Fibroblast of lung (primary cell): ENCODE data around the gene ERICH2. TPM values are rescaled to one million over a fixed set of nuclear protein-coding genes. Genes with fewer than 3 reads are reported as not detected.

ENCODE experiments used
- DNase-seq, 2 donors: peaks; one replicate each; pipeline versions ENCODE4 v3.0.0 to v3.0.0-alpha.2; 2010; ENCODE audit warnings: low read depth in 2 of 2
- H2AFZ ChIP-seq: 2 replicates; pipeline ENCODE4 v1.5.1; 2012; ENCODE audit warnings: low read length, control low read depth, inconsistent platforms
- H3K27ac ChIP-seq: 2 replicates; pipeline ENCODE4 v1.5.1; 2011; ENCODE audit warnings: low read length, control low read depth; ENCODE audit not compliant: insufficient read depth
- H3K27me3 ChIP-seq: 2 replicates; pipeline ENCODE4 v1.5.1; 2011; ENCODE audit warnings: mild to moderate bottlenecking, low read length; ENCODE audit not compliant: control insufficient read depth, insufficient read depth
- H3K36me3 ChIP-seq: 2 replicates; pipeline ENCODE4 v1.5.1; 2011; ENCODE audit warnings: low read length; ENCODE audit not compliant: control insufficient read depth, insufficient read depth
- H3K4me1 ChIP-seq: 2 replicates; pipeline ENCODE4 v1.5.1; 2011; ENCODE audit warnings: low read length; ENCODE audit not compliant: control insufficient read depth, insufficient read depth; ENCODE audit errors: extremely low read depth
- H3K4me2 ChIP-seq: 2 replicates; pipeline ENCODE4 v1.5.1; 2011; ENCODE audit warnings: low read length, control low read depth; ENCODE audit not compliant: insufficient read depth; ENCODE audit errors: extremely low read depth
- H3K4me3 ChIP-seq, 4 experiments: fragments of 200-600 bp in 1 of 4; sonication (generic) in 1 of 4; replicated peaks in 1 of 4; 2 replicates each; pipeline ENCODE4 v1.5.1; 2011 to 2016; ENCODE audit warnings: low read length in 4 of 4, low read depth in 3 of 4, mild to moderate bottlenecking in 3 of 4, control low read depth in 2 of 4, inconsistent platforms in 1 of 4, mixed read lengths in 1 of 4; ENCODE audit not compliant: insufficient read depth in 1 of 4; ENCODE audit errors: control extremely low read depth in 1 of 4
- H3K79me2 ChIP-seq: 2 replicates; pipeline ENCODE4 v1.5.1; 2012; ENCODE audit warnings: mild to moderate bottlenecking, low read length, inconsistent platforms; ENCODE audit not compliant: control insufficient read depth, insufficient read depth
- H3K9ac ChIP-seq: 2 replicates; pipeline ENCODE4 v1.5.1; 2011; ENCODE audit warnings: mild to moderate bottlenecking, low read length, control low read depth; ENCODE audit not compliant: insufficient read depth
- H3K9me3 ChIP-seq: 2 replicates; pipeline ENCODE4 v1.5.1; 2012; ENCODE audit warnings: low read depth, low read length; ENCODE audit not compliant: control insufficient read depth, insufficient read depth
- H4K20me1 ChIP-seq: 2 replicates; pipeline ENCODE4 v1.5.1; 2011; ENCODE audit warnings: low read length; ENCODE audit not compliant: control insufficient read depth, insufficient read depth; ENCODE audit errors: extremely low read depth
- CTCF ChIP-seq, 2 donors: IDR thresholded peaks in 1 of 2; conservative IDR thresholded peaks in 1 of 2; 1 replicate in 1 of 2; 2 replicates in 1 of 2; pipeline ENCODE4 v1.5.1; 2011 to 2012; ENCODE audit warnings: low read length in 2 of 2, control low read depth in 1 of 2, inconsistent platforms in 1 of 2, low read depth in 1 of 2, mild to moderate bottlenecking in 1 of 2
- EZH2 ChIP-seq: IDR thresholded peaks from 2 replicates; pipeline ENCODE4 v1.5.1; 2012; ENCODE audit warnings: low read length, control low read depth, mild to moderate bottlenecking; ENCODE audit errors: missing control alignments
- polyA plus RNA-seq, 2 donors: library from polyadenylated mRNA; depleted of rRNA in 1 of 2; stranded (reverse) in 1 of 2; unstranded in 1 of 2; fragments of >200 nt; gene quantifications; 2 replicates each; pipeline ENCODE4 v1.2.1, GENCODE V29; 2011 to 2012; ENCODE audit warnings: missing spikeins in 1 of 2
- total RNA-seq: library from RNA; depleted of rRNA; stranded (reverse); fragments of >200 nt; gene quantifications from 2 replicates; pipeline ENCODE4 v1.2.1, GENCODE V29; 2014

Gene ERICH2
- total and polyA plus RNA-seq, 2 donors (not counting 1 experiment from before 2014, with no cell fraction given), result 3.1 TPM; not detected in 1

DNA sequence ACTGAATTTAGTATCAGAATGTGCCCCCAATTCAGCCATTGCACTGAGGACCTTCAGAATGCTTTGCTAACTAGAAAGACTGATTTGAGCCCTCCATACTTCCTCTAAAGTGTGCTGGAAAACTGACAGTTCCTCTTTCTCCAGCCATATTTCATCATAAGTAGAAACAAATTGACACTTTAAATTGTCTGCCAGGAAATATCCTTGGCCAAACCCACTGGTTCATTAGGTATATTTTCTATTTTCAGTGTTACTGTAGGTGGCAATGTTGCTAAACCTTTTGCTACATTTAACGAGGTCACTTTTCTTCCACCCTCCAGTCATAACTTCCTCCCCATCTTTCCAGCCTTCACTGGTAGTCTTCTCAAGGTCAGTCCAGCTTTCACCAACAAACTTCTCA is 33.5 kb upstream of the ERICH2 start:
- H3K4me2 ChIP-seq, result no peak overlapping the region
- no peak overlapping the region for H3K9ac ChIP-seq
- H3K9me3 ChIP-seq, result no peaks in the 10 kb centered on the region
- H3K27me3 ChIP-seq, result no peaks in the 10 kb centered on the region
- H3K4me3 ChIP-seq, result no peak overlapping the region
- no peak for TF ChIP-seq EZH2
- TF ChIP-seq CTCF (conservative IDR thresholded peaks at IDR 0.05 in 1 of 2, IDR thresholded peaks at IDR 0.05 in 1 of 2; ENCODE audit: low read depth in 1 of 2, low read length in 2 of 2), result no peak
- no peak overlapping the region for H2AFZ ChIP-seq
- H3K36me3 ChIP-seq, result no peaks in the 10 kb centered on the region
- DNase-seq, result no peak
- no peaks in the 10 kb centered on the region for H3K79me2 ChIP-seq
- H3K27ac ChIP-seq, result no peak overlapping the region
- H3K4me1 ChIP-seq, result peaks cover 4% of the 10 kb centered on the region
- H4K20me1 ChIP-seq, result no peaks in the 10 kb centered on the region

DNA sequence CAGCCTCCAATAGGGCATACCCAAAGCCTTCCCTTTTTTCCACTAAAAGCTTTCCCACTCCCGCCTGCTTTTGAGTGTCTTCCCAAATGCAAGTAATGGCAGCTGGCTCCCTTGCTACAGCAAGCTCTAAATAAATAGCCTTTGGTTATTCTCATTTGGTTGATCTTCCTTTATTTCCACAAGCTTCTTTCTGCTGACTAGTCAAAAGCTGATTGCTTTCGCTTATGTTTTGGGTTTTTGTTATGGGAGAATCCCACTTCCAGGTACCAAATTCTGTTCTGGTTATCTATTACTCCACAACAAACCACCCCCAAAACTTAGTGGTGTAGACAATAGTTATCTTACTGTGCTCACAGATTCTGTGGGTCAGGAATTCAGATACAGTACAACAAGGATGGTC is 32.8 kb upstream of the ERICH2 start:
- Histone ChIP-seq H3K36me3 (no peaks in the 10 kb centered on the region), H2AFZ (no peak overlapping the region), H3K9me3 (no peaks in the 10 kb centered on the region), H3K9ac (no peak overlapping the region), H3K27ac (no peak overlapping the region), H3K4me1 (peaks cover 4% of the 10 kb centered on the region), H3K4me3 (no peak overlapping the region), H3K79me2 (no peaks in the 10 kb centered on the region), H4K20me1 (no peaks in the 10 kb centered on the region), H3K4me2 (no peak overlapping the region), H3K27me3 (no peaks in the 10 kb centered on the region)
- DNase-seq, result no peak
- TF ChIP-seq EZH2, result no peak
- TF ChIP-seq CTCF (conservative IDR thresholded peaks at IDR 0.05 in 1 of 2, IDR thresholded peaks at IDR 0.05 in 1 of 2; ENCODE audit: low read depth in 1 of 2, low read length in 2 of 2), result no peak

- Histone ChIP-seq H3K9me3 (no peaks in the 10 kb centered on the region), H3K27me3 (no peaks in the 10 kb centered on the region), H3K4me1 (peaks cover 4% of the 10 kb centered on the region), H3K4me2 (no peak overlapping the region), H3K27ac (no peak overlapping the region), H3K79me2 (no peaks in the 10 kb centered on the region), H2AFZ (no peak overlapping the region), H3K9ac (no peak overlapping the region), H3K4me3 (no peak overlapping the region), H4K20me1 (no peaks in the 10 kb centered on the region), H3K36me3 (no peaks in the 10 kb centered on the region)
- TF ChIP-seq CTCF (conservative IDR thresholded peaks at IDR 0.05 in 1 of 2, IDR thresholded peaks at IDR 0.05 in 1 of 2; ENCODE audit: low read depth in 1 of 2, low read length in 2 of 2) (no peak), EZH2 (no peak)
- DNase-seq, result peak in 1 of 2 donors; percentile 17
These were observed 32.4 kb upstream of the ERICH2 start for GRCh38 chr2:170737821-170738220.
